Smooth muscle cell (in vitro differentiated cells): ENCODE results near the gene RPL14. TPM values are rescaled to one million over a fixed set of nuclear protein-coding genes. Genes with fewer than 3 reads are reported as not detected.
A peak's percentile ranks its signal among the peaks of the same experiment; 100 is the strongest.

Experiments
- DNase-seq: peaks from one replicate; lab custom pipeline; 2025; ENCODE audit not compliant: unreplicated experiment; lab: John Stamatoyannopoulos, UW
- H2AFZ ChIP-seq: fragments of 200-600 bp; sonication (generic); 2 replicates; pipeline ENCODE4 v1.6.0; 2016; ENCODE audit warnings: antibody characterized with exemption, low read depth, mild to moderate bottlenecking
- H3F3A ChIP-seq: fragments of 200-600 bp; sonication (generic); 2 replicates; pipeline ENCODE4 v1.6.0; 2017; ENCODE audit warnings: antibody characterized with exemption, low read depth
- H3K27ac ChIP-seq: fragments of 200-600 bp; sonication (generic); 2 replicates; pipeline ENCODE4 v1.5.1; 2016; ENCODE audit warnings: low read depth, mild to moderate bottlenecking
- H3K27me3 ChIP-seq: fragments of 200-600 bp; sonication (generic); 2 replicates; pipeline ENCODE4 v1.6.1; 2016; ENCODE audit warnings: low read depth, mild to moderate bottlenecking
- H3K36me3 ChIP-seq: fragments of 200-600 bp; sonication (generic); 2 replicates; pipeline ENCODE4 v1.5.1; 2016; ENCODE audit warnings: low read depth
- H3K4me1 ChIP-seq: fragments of 200-600 bp; sonication (generic); 2 replicates; pipeline ENCODE4 v1.5.1; 2016; ENCODE audit warnings: low read depth
- H3K4me2 ChIP-seq: fragments of 200-600 bp; sonication (generic); 2 replicates; pipeline ENCODE4 v1.6.0; 2016; ENCODE audit warnings: mild to moderate bottlenecking
- H3K4me3 ChIP-seq: fragments of 200-600 bp; sonication (generic); 2 replicates; pipeline ENCODE4 v1.5.1; 2016; ENCODE audit warnings: mild to moderate bottlenecking
- H3K79me2 ChIP-seq: fragments of 200-600 bp; sonication (generic); 2 replicates; pipeline ENCODE4 v1.6.0; 2016; ENCODE audit warnings: low read depth, mild to moderate bottlenecking
- H3K9ac ChIP-seq: fragments of 200-600 bp; sonication (generic); 2 replicates; pipeline ENCODE4 v1.6.0; 2016; ENCODE audit warnings: low read depth
- H3K9me3 ChIP-seq: fragments of 200-600 bp; sonication (generic); replicated peaks from 2 replicates; pipeline ENCODE4 v1.5.1; 2016; ENCODE audit warnings: low read depth
- H4K20me1 ChIP-seq: fragments of 200-600 bp; sonication (generic); 2 replicates; pipeline ENCODE4 v1.6.0; 2016; ENCODE audit warnings: low read depth
- WGBS: methylation state at CpG from one replicate; pipeline ENCODE4 v1.1.7; 2016; ENCODE audit warnings: low lambda C conversion rate; 5-methylcytosine and 5-hydroxymethylcytosine counted together
- polyA plus RNA-seq: library from polyadenylated mRNA; unstranded; fragments of >200 nt; fragmentation: Nextera tagmentation; extraction: Ambion mirVana; gene quantifications from 2 replicates; pipeline ENCODE4 v1.2.1, GENCODE V29; 2016
- total RNA-seq: library from RNA; depleted of rRNA; stranded (reverse); fragments of >200 nt; gene quantifications from 2 replicates; pipeline ENCODE4 v1.2.3, GENCODE V29; 2014
- TF ChIP-seq, protein P1 (sequence below): fragments of 200-600 bp; sonication (generic); IDR thresholded peaks from 2 replicates; pipeline ENCODE4 v1.5.1; 2017; ENCODE audit warnings: borderline replicate concordance, mild to moderate bottlenecking, antibody characterized with exemption; ENCODE audit not compliant: insufficient read depth, poor library complexity, severe bottlenecking

RPL14 gene
- total and polyA plus RNA-seq, 2 experiments from 2014 or later, result 396 to 403 TPM

DNA sequence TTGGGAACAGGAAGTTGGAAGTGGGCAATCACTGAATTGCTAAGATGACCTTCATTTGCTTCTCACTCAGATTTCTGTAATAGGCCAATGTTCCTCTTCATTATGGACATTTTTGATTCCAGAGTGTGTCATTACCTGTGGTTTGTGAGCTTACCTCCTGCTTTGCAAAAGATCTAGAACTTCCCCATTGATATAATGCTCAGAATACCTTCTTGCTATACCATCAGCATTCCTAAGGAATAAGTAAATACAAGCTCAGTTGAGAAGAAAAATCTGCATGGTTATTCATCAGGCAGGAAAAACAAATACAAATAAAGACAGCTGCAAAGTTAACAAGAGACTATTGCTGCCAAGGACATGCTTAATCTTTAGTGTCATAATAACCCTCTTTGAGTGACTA lies 5.6 kb upstream of the RPL14 start:
- Histone ChIP-seq H3K4me2 (no peak overlapping the region), H3K9me3 (no peaks in the 10 kb centered on the region), H3K4me3 (no peak overlapping the region), H3K36me3 (no peaks in the 10 kb centered on the region), H3K4me1 (peaks cover 6% of the 10 kb centered on the region), H3K9ac (no peak overlapping the region), H3K79me2 (no peaks in the 10 kb centered on the region), H3F3A (no peaks in the 10 kb centered on the region), H3K27me3 (no peaks in the 10 kb centered on the region), H2AFZ (no peak overlapping the region), H3K27ac (no peak overlapping the region), H4K20me1 (no peaks in the 10 kb centered on the region)
- DNase-seq, result no peak
- TF ChIP-seq, protein P1, sequence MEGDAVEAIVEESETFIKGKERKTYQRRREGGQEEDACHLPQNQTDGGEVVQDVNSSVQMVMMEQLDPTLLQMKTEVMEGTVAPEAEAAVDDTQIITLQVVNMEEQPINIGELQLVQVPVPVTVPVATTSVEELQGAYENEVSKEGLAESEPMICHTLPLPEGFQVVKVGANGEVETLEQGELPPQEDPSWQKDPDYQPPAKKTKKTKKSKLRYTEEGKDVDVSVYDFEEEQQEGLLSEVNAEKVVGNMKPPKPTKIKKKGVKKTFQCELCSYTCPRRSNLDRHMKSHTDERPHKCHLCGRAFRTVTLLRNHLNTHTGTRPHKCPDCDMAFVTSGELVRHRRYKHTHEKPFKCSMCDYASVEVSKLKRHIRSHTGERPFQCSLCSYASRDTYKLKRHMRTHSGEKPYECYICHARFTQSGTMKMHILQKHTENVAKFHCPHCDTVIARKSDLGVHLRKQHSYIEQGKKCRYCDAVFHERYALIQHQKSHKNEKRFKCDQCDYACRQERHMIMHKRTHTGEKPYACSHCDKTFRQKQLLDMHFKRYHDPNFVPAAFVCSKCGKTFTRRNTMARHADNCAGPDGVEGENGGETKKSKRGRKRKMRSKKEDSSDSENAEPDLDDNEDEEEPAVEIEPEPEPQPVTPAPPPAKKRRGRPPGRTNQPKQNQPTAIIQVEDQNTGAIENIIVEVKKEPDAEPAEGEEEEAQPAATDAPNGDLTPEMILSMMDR, result no peak

DNA sequence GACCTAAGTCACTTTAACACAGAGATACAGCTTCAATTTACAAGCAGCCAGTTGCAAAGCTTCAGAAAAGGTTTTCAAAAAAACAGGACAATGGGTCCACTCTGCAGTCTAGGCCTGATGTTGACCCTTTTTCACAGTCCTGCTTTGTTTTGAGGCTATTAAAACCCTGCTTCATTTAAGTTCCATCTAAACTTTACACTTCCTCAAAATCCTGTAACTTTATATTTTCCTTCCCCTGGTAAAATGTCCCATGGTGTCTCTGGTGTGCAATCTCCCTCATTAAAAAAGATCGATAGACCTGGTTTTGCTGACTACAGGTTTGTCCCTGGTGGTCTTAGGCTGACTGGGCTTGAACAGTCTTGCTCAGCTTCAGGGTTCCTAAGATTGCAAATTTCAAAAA lies 5.1 kb upstream of the RPL14 start:
- H2AFZ ChIP-seq, result no peak overlapping the region
- peak overlapping the region; percentile 90 for H3K4me2 ChIP-seq
- peak overlapping the region; percentile 63 for H3K4me3 ChIP-seq
- H3K36me3 ChIP-seq, result no peaks in the 10 kb centered on the region
- TF ChIP-seq, protein P1, result no peak
- no peaks in the 10 kb centered on the region for H3F3A ChIP-seq
- no peak overlapping the region for H3K27ac ChIP-seq
- no peak overlapping the region for H3K9ac ChIP-seq
- H4K20me1 ChIP-seq, result no peaks in the 10 kb centered on the region
- no peaks in the 10 kb centered on the region for H3K79me2 ChIP-seq
- H3K27me3 ChIP-seq, result no peaks in the 10 kb centered on the region
- DNase-seq, result no peak
- peaks cover 6% of the 10 kb centered on the region for H3K4me1 ChIP-seq
- no peaks in the 10 kb centered on the region for H3K9me3 ChIP-seq
- 88% methylated on average over 1 of the region's 1 CpG for WGBS

GRCh38 chr3:40452562-40452875 lies 4.6 kb upstream of the RPL14 start:
- Histone ChIP-seq H3K79me2 (peaks cover 4% of the 10 kb centered on the region), H3K9me3 (no peaks in the 10 kb centered on the region), H3K27me3 (no peaks in the 10 kb centered on the region), H4K20me1 (peaks cover under 1% of the 10 kb centered on the region), H3K9ac (peak overlapping the region; percentile 93), H3K4me1 (peaks cover 6% of the 10 kb centered on the region), H2AFZ (peak overlapping the region; percentile 96), H3K4me3 (peak overlapping the region; percentile 63), H3K36me3 (no peaks in the 10 kb centered on the region), H3K4me2 (peak overlapping the region; percentile 90), H3F3A (no peaks in the 10 kb centered on the region), H3K27ac (peak overlapping the region; percentile 83)
- no peak for DNase-seq
- WGBS, result 15% methylated on average over 7 of the region's 7 CpGs
- TF ChIP-seq, protein P1, result no peak

- Histone ChIP-seq H4K20me1 (peaks cover 7% of the 10 kb centered on the region), H3K27me3 (no peaks in the 10 kb centered on the region), H3K27ac (peak overlapping the region; percentile 83), H3K9me3 (no peaks in the 10 kb centered on the region), H3K36me3 (no peaks in the 10 kb centered on the region), H3K4me2 (peak overlapping the region; percentile 95), H3F3A (no peaks in the 10 kb centered on the region), H3K9ac (peak overlapping the region; percentile 93), H3K4me3 (peak overlapping the region; percentile 63), H3K79me2 (peaks cover 9% of the 10 kb centered on the region), H3K4me1 (peaks cover 7% of the 10 kb centered on the region), H2AFZ (peak overlapping the region; percentile 96)
- WGBS, result 2% methylated on average over 40 of the region's 41 CpGs
- peak; percentile 79 for DNase-seq
- TF ChIP-seq, protein P1, result no peak
Measured at GRCh38 chr3:40452876-40453730, 4.0 kb upstream of the RPL14 start.
